Testis (tissue), 2 donors: ENCODE measurements around the gene SUSD2.

Source experiments
- POLR2A ChIP-seq: fragments of 450-650 bp; IDR thresholded peaks from one replicate; pipeline ENCODE4 v1.6.1; 2017; ENCODE audit warnings: antibody characterized with exemption, mild to moderate bottlenecking, moderate library complexity
- TF ChIP-seq, protein P1 (sequence below), 3 experiments: fragments of 450-650 bp in 2 of 3; fragments of 200-600 bp in 1 of 3; sonication (generic) in 1 of 3; IDR thresholded peaks; one replicate each; pipeline ENCODE4 v1.5.1; 2016 to 2019; ENCODE audit warnings: antibody characterized with exemption in 3 of 3, mild to moderate bottlenecking in 2 of 3, moderate library complexity in 1 of 3

DNA sequence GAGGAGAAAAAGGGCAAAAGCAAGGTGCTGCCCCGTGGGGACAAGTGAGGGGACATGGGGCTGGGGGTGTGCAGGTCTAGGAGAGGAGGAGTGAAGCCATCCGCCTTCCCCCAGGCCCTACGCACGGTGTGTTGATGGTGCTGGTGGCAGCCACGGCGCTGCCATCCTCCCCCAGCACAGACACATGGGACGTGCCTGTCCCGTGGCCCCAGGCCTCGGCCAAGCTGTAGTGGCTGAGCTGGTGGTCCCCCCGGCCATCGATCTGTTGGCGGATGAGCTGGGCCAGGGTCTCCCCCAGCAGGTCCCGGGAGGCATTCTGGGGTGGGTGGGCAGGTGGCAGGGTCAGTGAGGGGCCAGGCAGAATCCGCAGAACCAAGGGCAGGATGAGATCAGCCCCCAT is 44.7 kb downstream of the SUSD2 start:
- TF ChIP-seq, protein P1, sequence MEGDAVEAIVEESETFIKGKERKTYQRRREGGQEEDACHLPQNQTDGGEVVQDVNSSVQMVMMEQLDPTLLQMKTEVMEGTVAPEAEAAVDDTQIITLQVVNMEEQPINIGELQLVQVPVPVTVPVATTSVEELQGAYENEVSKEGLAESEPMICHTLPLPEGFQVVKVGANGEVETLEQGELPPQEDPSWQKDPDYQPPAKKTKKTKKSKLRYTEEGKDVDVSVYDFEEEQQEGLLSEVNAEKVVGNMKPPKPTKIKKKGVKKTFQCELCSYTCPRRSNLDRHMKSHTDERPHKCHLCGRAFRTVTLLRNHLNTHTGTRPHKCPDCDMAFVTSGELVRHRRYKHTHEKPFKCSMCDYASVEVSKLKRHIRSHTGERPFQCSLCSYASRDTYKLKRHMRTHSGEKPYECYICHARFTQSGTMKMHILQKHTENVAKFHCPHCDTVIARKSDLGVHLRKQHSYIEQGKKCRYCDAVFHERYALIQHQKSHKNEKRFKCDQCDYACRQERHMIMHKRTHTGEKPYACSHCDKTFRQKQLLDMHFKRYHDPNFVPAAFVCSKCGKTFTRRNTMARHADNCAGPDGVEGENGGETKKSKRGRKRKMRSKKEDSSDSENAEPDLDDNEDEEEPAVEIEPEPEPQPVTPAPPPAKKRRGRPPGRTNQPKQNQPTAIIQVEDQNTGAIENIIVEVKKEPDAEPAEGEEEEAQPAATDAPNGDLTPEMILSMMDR (IDR thresholded peaks at IDR 0.05): no peak
- no peak for TF ChIP-seq POLR2A
